Prostate gland (tissue), 2 donors: ENCODE results near the gene PRKAR1B. TPM values are rescaled to one million over a fixed set of nuclear protein-coding genes. Genes with fewer than 3 reads are reported as not detected.

Source experiments
- DNase-seq: peaks from one replicate; pipeline ENCODE4 v3.0.0-alpha.2; 2019; ENCODE audit warnings: low spot score
- H3K27ac ChIP-seq, 2 donors: fragments of 200-600 bp; sonication (generic); 2 replicates each; pipeline ENCODE4 v1.5.1; 2017 to 2019
- H3K27me3 ChIP-seq: fragments of 200-600 bp; sonication (generic); replicated peaks from 2 replicates; pipeline ENCODE4 v1.5.1; 2019; ENCODE audit not compliant: insufficient read depth
- H3K36me3 ChIP-seq, 2 donors: fragments of 200-600 bp; sonication (generic); 1 replicate in 1 of 2; 2 replicates in 1 of 2; pipeline versions ENCODE4 v1.5.1 to v1.8.1; 2017 to 2019
- H3K4me1 ChIP-seq: fragments of 200-600 bp; sonication (generic); replicated peaks from 2 replicates; pipeline ENCODE4 v1.5.1; 2019
- H3K4me3 ChIP-seq, 2 donors: fragments of 200-600 bp; sonication (generic); 2 replicates each; pipeline ENCODE4 v1.5.1; 2017 to 2019
- H3K9me3 ChIP-seq: fragments of 200-600 bp; sonication (generic); 2 replicates; pipeline ENCODE4 v1.5.1; 2017
- POLR2A ChIP-seq: fragments of 450-650 bp; IDR thresholded peaks from one replicate; pipeline ENCODE4 v1.6.1; 2016; ENCODE audit warnings: antibody characterized with exemption, mild to moderate bottlenecking
- POLR2AphosphoS5 ChIP-seq: sonication (generic); formaldehyde crosslinking; IDR thresholded peaks from one replicate; pipeline ENCODE4 v1.6.1; 2017; ENCODE audit warnings: antibody characterized with exemption
- WGBS: methylation state at CpG from one replicate; pipeline ENCODE4 v1.1.5; 2018; 5-methylcytosine and 5-hydroxymethylcytosine counted together
- intact Hi-C: fragments of 100-400 bp; cut with DNase I; formaldehyde crosslinking; loops from one replicate; pipeline ENCODE4 v1.14.2; 2022
- total RNA-seq, 2 donors: library from RNA; depleted of rRNA; stranded (reverse); fragments of >200 nt; gene quantifications; one replicate each; pipeline ENCODE4 v1.1.0, GENCODE V29; 2016
- TF ChIP-seq, protein P1 (sequence below), 4 experiments: fragments of 200-600 bp in 2 of 4; fragments of 450-650 bp in 2 of 4; sonication (generic) in 2 of 4; IDR thresholded peaks; 1 replicate in 3 of 4; 2 replicates in 1 of 4; pipeline ENCODE4 v1.5.1; 2016 to 2019; ENCODE audit warnings: antibody characterized with exemption in 4 of 4, mild to moderate bottlenecking in 2 of 4, moderate library complexity in 2 of 4

Gene PRKAR1B
- total RNA-seq, 2 donors from 2014 or later = 20.2 to 44.8 TPM

DNA sequence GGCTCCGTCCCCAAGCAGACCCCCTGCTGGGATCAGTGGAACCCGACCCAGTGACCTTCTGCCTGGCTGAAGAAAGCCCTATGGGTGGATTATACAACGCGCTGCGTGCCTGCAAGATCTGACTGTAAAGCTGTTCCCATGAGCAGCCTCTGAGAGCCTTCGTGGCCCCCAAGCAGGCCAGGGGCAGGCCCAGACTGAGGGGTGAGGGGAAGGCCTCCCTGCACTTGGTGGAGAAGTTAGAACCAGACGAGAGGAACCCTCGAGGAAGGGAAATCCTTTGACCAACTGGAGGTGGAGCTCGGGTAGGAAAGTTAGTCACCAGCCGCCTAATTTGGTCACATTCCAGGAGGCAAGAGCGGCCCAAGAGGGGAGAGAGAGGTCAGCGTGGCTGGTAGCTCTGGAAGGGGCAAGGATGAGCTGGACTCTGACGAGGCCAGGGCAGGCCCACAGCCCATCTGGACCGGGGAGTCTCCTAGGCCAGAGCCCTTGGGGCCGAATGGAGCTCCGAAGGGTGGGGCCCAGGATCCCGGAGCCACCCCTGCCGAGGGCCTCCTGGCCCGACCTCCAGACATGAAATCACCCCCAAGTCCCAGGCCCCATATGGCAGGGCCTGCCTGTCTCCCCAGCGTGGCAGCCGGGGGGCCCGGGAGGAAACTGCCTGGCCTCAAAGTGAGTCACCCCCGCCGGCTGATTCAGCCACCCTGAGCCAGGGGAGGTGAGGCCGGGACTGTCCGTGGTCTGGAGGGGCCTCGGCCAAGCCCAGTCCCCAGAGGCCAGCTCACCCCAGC, 184.2 kb downstream of the PRKAR1B start:
- WGBS = 73% methylated on average over 26 of the region's 27 CpGs
- Histone ChIP-seq H3K9me3 (no peaks in the 10 kb centered on the region), H3K27ac (no peak overlapping the region), H3K4me1 (peaks cover 10% of the 10 kb centered on the region), H3K27me3 (no peaks in the 10 kb centered on the region), H3K36me3 (no peaks in the 10 kb centered on the region), H3K4me3 (no peak overlapping the region)
- intact Hi-C loops = no loop called here
- no peak for DNase-seq
- TF ChIP-seq POLR2AphosphoS5 (no peak), POLR2A (no peak)
- TF ChIP-seq, protein P1, sequence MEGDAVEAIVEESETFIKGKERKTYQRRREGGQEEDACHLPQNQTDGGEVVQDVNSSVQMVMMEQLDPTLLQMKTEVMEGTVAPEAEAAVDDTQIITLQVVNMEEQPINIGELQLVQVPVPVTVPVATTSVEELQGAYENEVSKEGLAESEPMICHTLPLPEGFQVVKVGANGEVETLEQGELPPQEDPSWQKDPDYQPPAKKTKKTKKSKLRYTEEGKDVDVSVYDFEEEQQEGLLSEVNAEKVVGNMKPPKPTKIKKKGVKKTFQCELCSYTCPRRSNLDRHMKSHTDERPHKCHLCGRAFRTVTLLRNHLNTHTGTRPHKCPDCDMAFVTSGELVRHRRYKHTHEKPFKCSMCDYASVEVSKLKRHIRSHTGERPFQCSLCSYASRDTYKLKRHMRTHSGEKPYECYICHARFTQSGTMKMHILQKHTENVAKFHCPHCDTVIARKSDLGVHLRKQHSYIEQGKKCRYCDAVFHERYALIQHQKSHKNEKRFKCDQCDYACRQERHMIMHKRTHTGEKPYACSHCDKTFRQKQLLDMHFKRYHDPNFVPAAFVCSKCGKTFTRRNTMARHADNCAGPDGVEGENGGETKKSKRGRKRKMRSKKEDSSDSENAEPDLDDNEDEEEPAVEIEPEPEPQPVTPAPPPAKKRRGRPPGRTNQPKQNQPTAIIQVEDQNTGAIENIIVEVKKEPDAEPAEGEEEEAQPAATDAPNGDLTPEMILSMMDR (IDR thresholded peaks at IDR 0.05) = no peak

DNA sequence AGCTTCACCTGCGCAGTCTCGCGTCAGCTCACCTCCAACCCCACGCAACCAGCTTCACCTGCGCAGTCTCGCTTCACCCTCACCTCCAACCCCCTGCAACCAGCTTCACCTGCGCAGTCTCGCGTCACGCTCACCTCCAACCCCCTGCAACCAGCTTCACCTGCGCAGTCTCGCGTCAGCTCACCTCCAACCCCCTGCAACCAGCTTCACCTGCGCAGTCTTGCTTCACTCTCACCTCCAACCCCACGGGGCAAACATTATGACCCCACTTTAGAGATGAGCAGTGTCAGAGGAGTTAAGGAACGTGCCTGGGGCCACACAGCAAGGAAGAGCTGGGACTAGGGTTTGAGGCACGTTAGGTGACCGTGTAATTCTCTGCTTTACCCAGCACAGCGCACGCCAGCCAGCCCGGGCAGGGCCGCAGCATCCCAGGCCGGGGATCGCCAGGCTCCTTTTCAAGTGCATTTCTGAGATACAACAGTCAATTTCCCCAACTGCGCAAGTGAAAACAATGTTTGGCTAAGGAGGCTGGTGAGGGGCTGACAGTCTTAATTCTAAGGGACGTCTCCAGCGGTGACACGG, 184.9 kb downstream of the PRKAR1B start:
- no peak overlapping the region for H3K4me3 ChIP-seq
- peaks cover 11% of the 10 kb centered on the region for H3K4me1 ChIP-seq
- no peak overlapping the region for H3K27ac ChIP-seq
- no peaks in the 10 kb centered on the region for H3K36me3 ChIP-seq
- WGBS = 86% methylated on average over 28 of the region's 28 CpGs
- TF ChIP-seq POLR2AphosphoS5 (no peak), POLR2A (no peak)
- TF ChIP-seq, protein P1 (IDR thresholded peaks at IDR 0.05) = no peak
- intact Hi-C loops = no loop called here
- H3K27me3 ChIP-seq = no peaks in the 10 kb centered on the region
- H3K9me3 ChIP-seq = no peaks in the 10 kb centered on the region
- DNase-seq = no peak

DNA sequence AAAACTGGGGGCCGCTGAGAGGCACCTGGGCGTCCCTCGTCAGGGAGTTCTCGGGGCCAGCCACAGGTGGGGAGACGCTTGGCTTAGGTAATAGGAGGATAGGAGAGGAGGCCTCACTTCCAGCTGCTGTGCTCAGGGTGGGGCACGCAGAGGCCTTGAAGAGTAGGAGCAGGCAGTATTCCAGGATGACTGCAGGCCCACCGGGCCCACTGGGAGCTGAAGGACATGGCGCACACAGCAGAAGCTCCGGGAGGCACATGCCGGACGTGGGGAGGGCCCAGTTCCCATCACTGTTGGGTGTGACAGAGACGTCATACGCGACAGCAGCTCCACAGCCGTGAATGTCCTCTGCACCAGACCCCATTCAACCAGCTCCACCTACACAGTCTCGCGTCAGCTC, 185.4 kb downstream of the PRKAR1B start:
- Histone ChIP-seq H3K4me3 (no peak overlapping the region), H3K36me3 (no peaks in the 10 kb centered on the region), H3K27ac (no peak overlapping the region), H3K9me3 (no peaks in the 10 kb centered on the region), H3K27me3 (no peaks in the 10 kb centered on the region), H3K4me1 (peaks cover 11% of the 10 kb centered on the region)
- intact Hi-C loops = no loop called here
- 93% methylated on average over 17 of the region's 17 CpGs for WGBS
- TF ChIP-seq, protein P1 (IDR thresholded peaks at IDR 0.05) = no peak
- TF ChIP-seq POLR2AphosphoS5 (no peak), POLR2A (no peak)
- DNase-seq = no peak

DNA sequence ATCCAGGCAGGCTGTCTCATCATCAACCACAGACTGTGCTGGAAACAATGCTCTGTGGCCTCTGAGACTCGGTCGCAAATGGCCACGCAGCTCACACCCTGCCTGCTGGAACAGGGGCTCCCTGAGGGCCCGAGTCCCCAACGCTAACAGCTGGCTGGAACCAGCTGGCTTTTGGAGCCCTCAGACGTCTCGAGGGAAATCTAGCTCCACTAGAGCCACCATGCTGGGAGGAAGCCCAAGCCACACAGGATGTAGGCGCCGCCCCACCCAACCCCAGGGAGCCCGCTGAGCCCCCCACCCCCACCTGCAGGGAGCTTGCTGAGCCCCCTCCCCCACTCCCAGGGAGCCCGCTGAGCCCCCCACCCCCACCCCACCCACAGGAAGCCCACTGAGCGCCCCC, 186.1 kb downstream of the PRKAR1B start:
- H3K27me3 ChIP-seq = no peaks in the 10 kb centered on the region
- 76% methylated on average over 10 of the region's 12 CpGs for WGBS
- no peak for DNase-seq
- TF ChIP-seq, protein P1 (IDR thresholded peaks at IDR 0.05) = no peak
- TF ChIP-seq POLR2A (no peak), POLR2AphosphoS5 (no peak)
- H3K4me3 ChIP-seq = no peak overlapping the region
- intact Hi-C loops = no loop called here
- no peaks in the 10 kb centered on the region for H3K9me3 ChIP-seq
- H3K27ac ChIP-seq = no peak overlapping the region
- H3K4me1 ChIP-seq = peaks cover 11% of the 10 kb centered on the region
- H3K36me3 ChIP-seq = no peaks in the 10 kb centered on the region

DNA sequence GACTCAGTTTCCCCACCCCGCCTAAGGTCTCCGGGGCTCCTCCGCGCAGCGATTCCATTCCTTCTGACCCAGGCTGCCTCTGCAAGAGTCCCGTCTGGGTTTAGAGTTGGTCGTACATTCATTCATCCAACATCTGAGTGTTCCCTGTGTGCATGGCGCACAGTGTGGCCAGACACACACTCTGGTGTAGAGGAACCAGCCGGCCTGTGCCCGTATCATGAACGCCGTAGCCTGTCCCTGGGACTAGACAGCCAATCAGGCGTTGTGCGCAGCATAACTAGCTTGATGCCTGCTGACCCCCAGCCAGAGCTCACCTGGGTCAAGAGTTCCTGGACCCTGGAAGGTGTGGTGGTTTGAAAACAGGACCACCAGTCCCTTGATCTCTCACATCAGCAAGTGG, 186.5 kb downstream of the PRKAR1B start:
- intact Hi-C loops = no loop called here
- 98% methylated on average over 14 of the region's 14 CpGs for WGBS
- Histone ChIP-seq H3K27ac (peak overlapping the region in 1 of 2 donors; percentile 70), H3K27me3 (no peaks in the 10 kb centered on the region), H3K9me3 (no peaks in the 10 kb centered on the region), H3K4me1 (peaks cover 11% of the 10 kb centered on the region), H3K4me3 (no peak overlapping the region), H3K36me3 (no peaks in the 10 kb centered on the region)
- no peak for DNase-seq
- TF ChIP-seq POLR2A = no peak
- no peak for TF ChIP-seq POLR2AphosphoS5
- TF ChIP-seq, protein P1 (IDR thresholded peaks at IDR 0.05) = no peak
